ENCODE data around the gene HSD11B1. TPM values are rescaled to one million over a fixed set of nuclear protein-coding genes. Genes with fewer than 3 reads are reported as not detected.

Gene HSD11B1
- total RNA-seq, 1 donor from 2014 or later, result 0.36 TPM

Other genes starting within 250 kb of the HSD11B1 start
- not detected for gene CAMK1G, start 121.1 kb upstream of the HSD11B1 start, total RNA-seq
- gene LAMB3, start 52.4 kb upstream of the HSD11B1 start, total RNA-seq, result 76.7 TPM
- 2.3 TPM for gene G0S2, start 29.4 kb upstream of the HSD11B1 start, total RNA-seq
- 0.80 TPM for gene TRAF3IP3, start 51.2 kb downstream of the HSD11B1 start, total RNA-seq
- gene C1orf74, start 79.7 kb downstream of the HSD11B1 start, total RNA-seq, result 6.3 TPM
- gene IRF6, start 101.3 kb downstream of the HSD11B1 start, total RNA-seq, result 159 TPM
- gene UTP25, start 123.1 kb downstream of the HSD11B1 start, total RNA-seq, result 4.9 TPM
- not detected for gene SYT14, start 233.4 kb downstream of the HSD11B1 start, total RNA-seq